ENCODE results near the gene DOHH. TPM values are rescaled to one million over a fixed set of nuclear protein-coding genes. Genes with fewer than 3 reads are reported as not detected.

DOHH gene
- total RNA-seq, 1 donor from 2014 or later: 28.1 TPM

GRCh38 chr19:3523361-3524077 lies 23.0 kb upstream of the DOHH start:
- H3K4me3 ChIP-seq (ENCODE audit: low read depth, low read length): no peak overlapping the region
- TF ChIP-seq CTCF (conservative IDR thresholded peaks at IDR 0.05; ENCODE audit: low read depth, low read length): no peak
- DNase-seq (ENCODE audit: low read depth): no peak

GRCh38 chr19:3522421-3523360 lies 22.2 kb upstream of the DOHH start:
- no peak for TF ChIP-seq CTCF (conservative IDR thresholded peaks at IDR 0.05; ENCODE audit: low read depth, low read length)
- DNase-seq (ENCODE audit: low read depth): no peak
- no peak overlapping the region for H3K4me3 ChIP-seq (ENCODE audit: low read depth, low read length)

GRCh38 chr19:3521104-3521445 lies 20.6 kb upstream of the DOHH start:
- no peak for TF ChIP-seq CTCF (conservative IDR thresholded peaks at IDR 0.05; ENCODE audit: low read depth, low read length)

GRCh38 chr19:3520166-3521103 lies 20.0 kb upstream of the DOHH start:
- no peak overlapping the region for H3K4me3 ChIP-seq (ENCODE audit: low read depth, low read length)
- no peak for DNase-seq (ENCODE audit: low read depth)
- no peak for TF ChIP-seq CTCF (conservative IDR thresholded peaks at IDR 0.05; ENCODE audit: low read depth, low read length)

More at GRCh38 chr19:3521104-3521445, 20.6 kb upstream of the DOHH start:
- no peak overlapping the region for H3K4me3 ChIP-seq (ENCODE audit: low read depth, low read length)
- no peak for DNase-seq (ENCODE audit: low read depth)

- no peak for TF ChIP-seq CTCF (conservative IDR thresholded peaks at IDR 0.05; ENCODE audit: low read depth, low read length)
- no peak overlapping the region for H3K4me3 ChIP-seq (ENCODE audit: low read depth, low read length)
- DNase-seq (ENCODE audit: low read depth): no peak
Measured at GRCh38 chr19:3519126-3519525, 18.7 kb upstream of the DOHH start.

- no peak for DNase-seq (ENCODE audit: low read depth)
- no peak overlapping the region for H3K4me3 ChIP-seq (ENCODE audit: low read depth, low read length)
- TF ChIP-seq CTCF (conservative IDR thresholded peaks at IDR 0.05; ENCODE audit: low read depth, low read length): no peak
Measured at GRCh38 chr19:3518659-3519058, 18.2 kb upstream of the DOHH start.
